Islet precursor cell (in vitro differentiated cells): ENCODE data around the gene SCOC.
"Not testable (repeated sequence)": the region's sequence is repeated elsewhere in the genome, so short reads cannot be mapped to it uniquely, and the experiment has no call there.

Source experiments
- DNase-seq: peaks from one replicate; pipeline ENCODE4 v3.0.0-alpha.2; 2018

SCOC gene

DNA sequence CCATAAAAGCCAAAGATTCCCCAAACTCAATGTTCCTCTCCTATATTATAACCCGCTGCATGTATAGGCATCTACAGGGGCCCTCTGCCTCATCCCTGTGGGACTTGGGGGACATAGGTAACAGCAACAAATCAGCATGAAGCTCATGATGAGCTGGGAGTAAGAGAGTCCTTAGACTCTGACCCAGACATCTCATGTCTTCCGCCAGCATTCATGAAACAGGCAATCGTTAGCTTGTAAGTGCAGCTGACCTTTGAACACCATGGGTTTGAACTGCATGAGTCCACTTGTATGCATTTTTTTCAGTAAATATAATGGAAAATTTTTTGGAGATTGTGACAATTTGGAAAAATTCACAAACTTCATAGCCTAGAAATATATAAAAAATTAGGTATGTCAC, 10.4 kb upstream of the SCOC start:
- peak; percentile 62 for DNase-seq

DNA sequence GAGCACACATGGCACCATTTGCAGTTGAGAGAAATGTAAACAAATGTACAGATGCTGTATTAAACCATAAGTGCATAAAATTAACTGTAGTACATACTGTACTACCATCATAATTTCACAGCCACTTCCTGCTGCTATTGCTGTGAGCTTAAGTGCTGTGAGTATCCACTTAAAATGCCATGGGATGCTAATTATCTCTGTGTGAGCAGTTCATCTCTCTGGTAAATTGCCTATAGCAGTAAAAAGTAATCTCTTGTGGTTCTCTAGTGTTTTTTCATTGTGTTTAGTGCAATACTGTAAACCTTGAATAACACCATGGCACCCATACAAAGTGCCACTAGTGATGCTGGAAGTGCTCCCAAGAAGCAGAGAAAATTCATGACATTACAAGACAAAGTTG, 9.9 kb upstream of the SCOC start:
- DNase-seq = no peak

DNA sequence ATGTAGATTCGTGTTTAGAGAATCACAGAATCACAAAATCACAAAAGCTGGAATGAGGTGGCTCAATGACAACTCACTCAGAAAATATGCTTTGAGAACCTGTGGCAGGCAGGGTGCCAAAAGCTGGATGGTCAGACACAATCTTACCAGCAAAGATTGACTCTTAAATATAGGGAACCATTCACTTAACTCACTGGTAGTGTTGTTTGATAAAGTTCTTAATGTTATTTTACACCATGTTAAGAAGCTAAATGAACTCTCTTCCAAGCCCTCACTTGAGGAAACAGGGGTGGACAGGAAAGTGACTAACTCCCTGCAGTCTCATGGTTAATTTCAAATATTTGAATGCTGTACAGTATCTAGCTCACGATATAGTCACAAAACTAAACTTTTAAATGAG, 5.7 kb upstream of the SCOC start:
- no peak for DNase-seq

DNA sequence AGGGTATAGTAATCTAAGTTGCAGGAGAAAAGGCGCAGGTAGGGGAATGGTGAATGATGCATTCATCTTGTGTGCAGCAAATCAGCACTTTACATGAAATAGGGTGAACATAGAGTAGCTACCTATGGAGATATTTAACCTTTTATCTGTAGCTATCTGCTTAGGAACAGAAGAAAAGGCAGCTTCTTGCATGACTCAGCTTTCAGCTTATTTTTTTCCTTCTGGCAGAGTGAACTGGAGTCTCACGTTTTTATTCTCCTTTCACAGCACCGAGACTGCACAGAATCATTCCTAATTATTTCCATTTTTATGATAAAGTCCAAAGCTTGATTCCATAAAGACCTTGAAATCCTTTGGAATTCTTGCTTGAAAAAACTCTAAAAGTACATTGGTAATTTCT, 4.8 kb upstream of the SCOC start:
- no peak for DNase-seq

DNA sequence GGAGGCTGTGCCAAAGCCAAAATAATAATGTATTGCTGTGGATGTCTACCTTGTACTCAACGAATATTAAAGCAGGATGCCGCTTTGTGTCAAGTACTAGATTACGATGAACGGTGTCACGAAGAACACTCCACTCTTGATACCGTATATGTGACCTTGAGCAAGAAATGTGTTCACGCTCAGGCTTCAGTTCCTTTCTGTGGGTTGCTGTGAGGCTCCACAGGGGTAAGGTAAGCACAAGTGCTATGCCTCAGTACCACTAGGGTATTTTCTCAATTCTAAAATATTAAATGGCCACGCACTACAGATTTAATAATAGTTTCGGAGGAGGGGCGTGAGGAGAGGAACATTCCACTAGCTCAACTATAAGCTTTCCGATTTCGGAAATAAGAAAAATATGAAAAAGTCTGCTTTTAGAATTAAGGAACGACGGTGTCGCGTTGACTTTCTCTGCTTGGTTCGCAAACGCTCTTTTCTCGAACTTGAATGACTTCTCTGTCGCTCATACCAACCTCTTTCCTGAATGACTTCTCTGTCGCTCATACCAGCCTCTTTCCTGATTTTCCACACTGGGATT, 607 bp upstream of the SCOC start:
- DNase-seq = no peak

DNA sequence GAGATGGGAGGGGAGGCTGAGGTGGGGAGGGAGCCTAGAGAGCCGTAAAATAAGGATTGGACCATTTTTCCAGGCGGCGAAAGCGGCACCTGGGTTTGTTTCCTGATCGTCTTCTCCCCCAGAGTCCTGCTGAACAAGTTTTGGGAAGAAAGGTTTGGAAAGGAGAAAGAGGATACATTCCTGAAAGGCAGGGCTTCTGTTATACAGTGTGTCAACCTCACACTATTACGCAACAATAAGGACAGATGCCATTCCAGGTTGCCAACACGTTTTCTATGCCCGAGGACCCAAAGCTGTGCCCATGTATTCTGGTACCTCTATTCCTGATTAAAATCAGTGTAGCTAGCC, 658 bp downstream of the SCOC start:
- no peak for DNase-seq

DNA sequence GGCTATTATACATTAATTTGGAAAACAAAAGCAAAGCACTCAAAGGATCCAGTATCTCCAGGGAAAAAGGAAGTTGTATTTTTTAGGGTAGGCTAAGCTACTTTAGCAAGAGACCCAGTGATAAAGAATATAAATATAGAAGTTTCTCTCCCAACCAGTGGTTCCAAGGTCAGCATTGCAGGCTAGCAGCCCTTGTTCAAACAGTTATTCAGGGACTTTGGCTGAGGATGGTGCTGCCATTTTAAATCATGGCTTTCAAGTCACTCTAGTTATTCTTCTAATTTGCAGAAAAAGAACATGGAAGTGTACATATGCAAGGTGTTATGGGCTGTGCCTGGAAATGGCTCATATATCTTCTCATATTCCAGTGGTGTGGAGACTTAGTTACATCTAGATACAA, 9.3 kb downstream of the SCOC start:
- no peak for DNase-seq

DNA sequence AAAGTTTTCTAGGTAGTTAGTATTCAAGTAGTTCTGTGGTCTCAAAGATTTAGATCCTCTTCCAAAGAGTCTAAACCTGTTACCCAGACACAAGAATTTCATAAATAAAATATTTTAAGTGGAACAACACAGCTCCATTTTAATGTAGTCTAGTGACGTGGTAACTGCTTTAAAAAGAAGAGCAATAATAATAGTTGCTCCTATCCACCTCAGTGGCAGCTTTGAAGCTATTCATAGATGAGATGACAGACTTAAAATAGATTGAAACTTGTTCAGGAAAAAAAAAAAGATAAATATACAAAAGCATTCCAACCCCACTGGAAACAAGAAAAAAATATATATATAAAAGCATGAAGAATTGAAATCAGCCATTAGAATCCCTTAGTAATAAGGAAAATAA, 14.6 kb downstream of the SCOC start:
- no peak for DNase-seq

DNA sequence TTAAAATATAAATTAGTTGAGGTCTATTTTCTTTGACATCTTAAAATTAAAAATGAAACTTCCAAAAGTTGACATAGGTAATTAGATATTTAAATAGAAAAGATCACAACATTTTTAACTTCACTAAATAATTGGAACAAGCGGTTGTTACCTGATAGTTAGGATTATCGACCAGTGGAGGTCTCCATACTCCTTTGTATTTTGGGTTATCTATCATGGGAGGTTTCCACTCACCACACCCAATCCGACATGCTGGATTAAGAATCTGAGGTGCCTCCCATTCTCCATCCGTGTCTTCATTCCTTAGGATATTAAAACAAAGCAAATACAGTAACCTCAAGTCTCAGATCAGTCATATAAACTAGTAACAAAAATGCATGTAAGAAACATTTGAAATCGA, 22.2 kb downstream of the SCOC start:
- no peak for DNase-seq

DNA sequence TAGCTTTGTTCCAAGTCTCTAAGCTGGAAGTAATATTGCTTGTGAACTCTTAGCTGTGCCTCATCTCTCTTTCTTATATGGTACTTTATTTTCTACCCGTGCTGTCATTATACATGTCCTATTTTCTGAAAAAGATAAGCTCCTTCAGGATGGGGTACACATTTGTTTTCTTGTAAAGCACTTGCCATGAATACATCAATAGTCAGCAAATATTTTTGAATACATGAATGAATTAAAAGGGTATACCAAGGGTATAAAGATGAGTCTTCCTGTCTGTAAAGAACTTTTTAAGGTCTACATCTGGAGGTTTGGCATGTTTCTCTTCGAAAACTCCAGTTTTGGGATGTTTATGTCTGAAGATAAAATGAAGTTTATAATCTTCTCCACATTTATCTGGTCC, 26.7 kb downstream of the SCOC start:
- no peak for DNase-seq

DNA sequence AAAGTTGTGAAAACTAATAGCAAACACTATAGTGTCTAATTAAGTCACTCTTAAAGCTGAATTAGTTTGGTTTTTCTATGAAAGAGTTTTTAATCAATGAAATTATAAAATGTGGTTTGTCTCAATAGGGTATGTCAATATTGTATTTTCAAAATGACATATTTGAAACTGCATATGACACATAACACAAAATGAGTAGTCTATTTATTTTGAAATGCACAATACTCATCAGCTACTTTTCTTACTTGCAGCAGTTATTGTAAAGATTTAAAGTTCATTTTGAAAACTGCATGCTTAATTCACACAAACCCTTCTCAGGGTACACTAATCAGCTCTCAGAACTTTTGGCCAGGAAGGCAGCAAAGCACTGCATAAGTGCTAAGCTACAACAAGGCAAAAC, 32.8 kb downstream of the SCOC start:
- DNase-seq = no peak

DNA sequence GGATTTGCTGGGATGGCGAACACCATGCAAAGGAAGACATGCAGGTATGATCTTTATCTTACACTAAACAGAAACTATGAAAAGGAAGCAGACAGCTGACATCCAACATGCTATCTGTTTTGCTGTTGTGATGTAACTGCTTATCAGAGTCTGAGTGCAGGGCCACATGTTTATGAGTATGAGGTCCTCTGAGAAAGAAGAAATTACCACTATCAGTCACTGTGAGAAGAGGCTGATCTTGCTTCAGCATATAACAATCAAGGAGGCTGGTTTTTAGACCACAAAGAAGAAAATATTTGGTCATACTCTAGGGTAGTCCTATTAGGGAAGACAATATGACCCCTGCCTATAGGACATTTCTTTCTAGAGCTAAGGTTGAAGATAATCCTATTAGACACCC, 35.5 kb downstream of the SCOC start:
- DNase-seq = no peak

DNA sequence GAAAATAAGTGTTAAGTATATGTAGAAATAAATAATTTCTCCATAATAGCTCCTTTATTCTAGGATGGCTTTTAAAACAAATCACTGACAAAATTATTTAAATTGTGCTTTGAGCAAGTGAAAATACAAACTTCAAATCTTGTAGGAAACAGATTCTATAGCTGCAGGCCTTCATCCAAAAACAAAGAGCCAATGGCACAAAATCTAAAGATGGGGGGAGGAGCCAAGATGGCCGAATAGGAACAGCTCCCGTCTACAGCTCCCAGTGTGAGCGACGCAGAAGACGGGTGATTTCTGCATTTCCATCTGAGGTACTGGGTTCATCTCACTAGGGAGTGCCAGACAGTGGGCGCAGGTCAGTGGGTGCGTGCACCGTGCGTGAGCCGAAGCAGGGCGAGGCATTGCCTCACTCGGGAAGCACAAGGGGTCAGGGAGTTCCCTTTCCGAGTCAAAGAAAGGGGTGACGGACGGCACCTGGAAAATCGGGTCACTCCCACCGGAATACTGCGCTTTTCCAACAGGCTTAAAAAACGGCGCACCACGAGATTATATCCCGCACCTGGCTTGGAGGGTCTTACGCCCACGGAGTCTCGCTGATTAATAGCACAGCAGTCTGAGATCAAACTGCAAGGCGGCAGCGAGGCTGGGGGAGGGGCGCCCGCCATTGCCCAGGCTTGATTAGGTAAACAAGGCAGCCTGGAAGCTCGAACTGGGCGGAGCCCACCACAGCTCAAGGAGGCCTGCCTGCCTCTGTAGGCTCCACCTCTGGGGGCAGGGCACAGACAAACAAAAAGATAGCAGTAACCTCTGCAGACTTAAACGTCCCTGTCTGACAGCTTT, 39.9 kb downstream of the SCOC start:
- DNase-seq = not testable (repeated sequence)

DNA sequence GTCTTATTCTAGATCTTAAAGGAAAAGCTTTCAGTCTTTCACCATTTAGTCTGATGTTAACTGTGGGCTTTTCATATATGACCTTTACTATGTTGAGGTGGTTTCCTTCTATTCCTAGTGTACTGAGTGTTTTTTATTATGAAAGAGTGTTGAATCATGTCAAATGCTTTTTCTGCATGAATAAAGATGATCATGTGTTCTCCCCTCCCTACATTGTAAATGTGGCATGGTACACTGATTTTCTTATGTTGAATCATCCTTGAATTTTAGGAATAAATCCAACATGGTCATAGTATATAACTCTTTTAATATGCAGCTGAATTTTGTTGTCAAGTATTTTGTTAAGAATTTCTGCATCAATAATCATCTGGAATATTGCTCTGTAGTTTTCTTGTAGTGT, 49.7 kb downstream of the SCOC start:
- no peak for DNase-seq

DNA sequence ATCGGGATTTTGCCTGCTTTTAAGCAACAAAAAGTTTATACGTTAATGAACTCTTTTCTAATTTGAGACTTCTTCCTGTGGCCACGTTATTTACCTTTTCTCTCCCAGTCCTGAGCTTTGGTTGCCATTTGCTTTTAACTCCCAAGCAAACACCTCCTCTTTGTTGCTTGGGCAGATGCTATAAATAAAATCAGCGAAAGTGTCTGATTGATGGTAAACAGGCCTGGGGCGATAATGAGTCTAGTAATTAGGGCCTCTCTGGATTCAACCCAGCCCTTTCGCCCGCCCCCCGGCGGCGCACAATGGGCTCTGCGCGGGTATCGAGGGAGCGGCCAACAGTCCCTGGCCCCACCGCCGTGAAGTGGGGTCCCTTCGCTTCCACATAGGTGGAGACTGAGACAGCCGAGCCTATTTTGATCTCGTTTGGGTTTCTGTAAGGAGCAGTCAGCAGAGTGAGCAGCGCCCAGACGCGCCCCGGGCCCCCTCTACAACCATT, 53.2 kb downstream of the SCOC start:
- peak; percentile 65 for DNase-seq

DNA sequence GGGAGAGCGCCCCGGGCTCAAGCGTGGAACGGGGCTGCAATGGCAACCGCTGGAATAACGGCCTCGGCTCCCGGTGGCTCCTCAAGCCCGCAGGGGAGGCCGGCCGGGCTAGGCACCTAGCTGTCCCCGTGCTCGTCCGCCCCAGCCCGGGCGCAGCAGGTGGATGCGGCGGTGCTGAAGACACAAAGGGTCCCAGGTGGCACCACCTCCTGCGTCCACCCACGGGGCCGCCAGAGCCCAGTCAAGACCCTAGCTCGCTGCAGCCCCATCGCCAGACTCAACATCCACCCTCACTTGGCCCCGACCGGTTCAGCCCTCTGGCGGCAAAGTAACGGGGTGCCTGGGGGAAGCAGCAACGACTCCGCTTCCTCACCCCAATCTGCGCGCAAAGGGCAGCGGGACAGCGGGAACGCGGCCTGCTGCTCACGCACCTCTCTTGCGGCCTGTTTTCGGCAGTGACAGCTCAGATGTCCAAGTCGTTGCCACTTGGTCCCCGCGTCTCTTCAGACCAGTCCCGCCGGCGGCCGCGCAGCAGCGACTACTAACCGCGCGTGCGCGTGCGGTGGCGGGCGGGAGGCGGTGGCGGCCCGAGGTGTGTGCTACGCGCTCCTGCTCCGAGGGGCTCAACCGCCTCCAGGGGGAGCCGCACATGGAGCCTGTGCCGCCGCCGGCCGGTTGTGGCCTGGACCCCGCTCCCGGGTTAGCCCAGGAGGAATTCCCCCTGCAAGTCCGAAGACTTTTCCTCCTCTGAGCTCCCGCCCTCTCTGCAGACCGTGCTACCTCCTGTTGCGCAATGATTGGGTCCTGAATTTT, 53.9 kb downstream of the SCOC start, which contains the start of gene CLGN:
CLGN (minus strand) TSS at position 543 of the 813 bp plus-strand sequence. CDS start 14,570 bp downstream, outside the sequence.
- peak; percentile 93 for DNase-seq

DNA sequence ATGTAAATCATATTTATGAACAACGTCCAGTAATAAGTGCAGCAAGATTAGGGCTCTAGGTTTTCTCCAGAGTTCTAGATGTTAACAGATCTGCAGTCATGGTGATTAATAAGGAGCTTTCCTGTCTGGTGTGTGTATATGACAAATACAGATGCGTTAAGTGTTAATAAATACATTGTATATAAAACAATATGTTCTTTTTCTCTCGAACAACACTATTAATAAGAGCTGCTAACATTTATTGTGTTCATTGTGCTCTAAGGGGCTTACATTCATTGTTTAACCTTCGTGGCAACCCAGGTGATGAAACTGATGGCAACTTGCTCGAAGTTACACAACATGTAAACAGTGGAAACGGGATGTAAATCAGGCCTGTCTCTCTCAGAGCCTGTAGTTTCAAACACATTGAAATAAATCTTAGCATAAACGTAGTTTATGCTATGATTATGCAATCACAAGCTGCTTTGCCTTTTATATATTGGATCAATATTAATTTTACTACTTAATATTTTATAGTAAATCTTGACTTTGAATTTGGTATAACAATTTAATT, 54.5 kb downstream of the SCOC start:
- no peak for DNase-seq
